Upper lobe of right lung (tissue), 1 donor: ENCODE results near the gene SLU7. TPM values are rescaled to one million over a fixed set of nuclear protein-coding genes. Genes with fewer than 3 reads are reported as not detected.

ENCODE experiments used
- ATAC-seq: fragments of 200-7000 bp; cut with Tn5 transposase; one replicate; pipeline ENCODE4 v1.9.1; 2020; ENCODE audit warnings: mild to moderate bottlenecking, moderate library complexity
- DNase-seq: peaks from one replicate; pipeline ENCODE4 v3.0.0-alpha.2; 2020
- H3K27ac ChIP-seq: fragments of 200-600 bp; one replicate; pipeline ENCODE4 v1.8.0; 2022
- H3K27me3 ChIP-seq: fragments of 200-600 bp; one replicate; pipeline ENCODE4 v1.8.0; 2022; ENCODE audit warnings: mild to moderate bottlenecking
- H3K36me3 ChIP-seq: fragments of 200-600 bp; one replicate; pipeline ENCODE4 v1.8.0; 2022
- H3K4me1 ChIP-seq: fragments of 200-600 bp; one replicate; pipeline ENCODE4 v1.8.0; 2022
- H3K4me3 ChIP-seq: fragments of 200-600 bp; one replicate; pipeline ENCODE4 v1.8.0; 2022; ENCODE audit warnings: mild to moderate bottlenecking
- H3K9me3 ChIP-seq: fragments of 200-600 bp; one replicate; pipeline ENCODE4 v1.8.0; 2022
- intact Hi-C: fragments of 100-400 bp; cut with DNase I; formaldehyde crosslinking; loops from one replicate; pipeline ENCODE4 v1.11.0; 2022
- total RNA-seq: library from RNA; stranded (reverse); fragmentation: NEBNext Ultra II Directional; extraction: Animal tissue kit (Norgen Biotek cat#: 25700); gene quantifications from one replicate; pipeline ENCODE4 v1.2.1, GENCODE V29; 2021
- TF ChIP-seq, protein P1 (sequence below): fragments of 200-600 bp; IDR thresholded peaks from one replicate; pipeline ENCODE4 v1.8.0; 2022; ENCODE audit warnings: antibody characterized with exemption
- donor health status: DM: no; HTN: yes; CAD: no; lungs with severe emphysema.

SLU7 gene
- total RNA-seq, 1 donor from 2014 or later = 49.2 TPM

DNA sequence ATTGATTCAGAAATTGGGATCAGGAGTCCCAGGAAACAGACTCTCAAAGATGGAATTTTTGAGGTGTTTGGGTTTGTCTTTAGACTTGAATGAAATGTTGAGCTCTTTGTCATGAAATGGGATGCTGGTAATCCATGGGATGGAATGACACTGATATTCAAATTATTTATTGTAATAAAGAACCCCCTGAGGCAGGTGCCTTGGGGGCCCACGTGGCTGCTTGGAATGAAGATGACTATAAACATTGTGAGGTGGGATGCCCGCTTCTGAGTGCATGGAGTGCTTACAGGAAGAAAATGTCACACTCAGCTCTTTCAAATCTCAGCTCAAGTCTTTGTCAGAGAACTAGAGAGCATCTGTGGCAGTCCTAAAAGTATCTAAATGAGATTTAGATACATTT is 38.8 kb downstream of the SLU7 start:
- no peaks in the 10 kb centered on the region for H3K9me3 ChIP-seq
- no peaks in the 10 kb centered on the region for H3K27me3 ChIP-seq
- TF ChIP-seq, protein P1, sequence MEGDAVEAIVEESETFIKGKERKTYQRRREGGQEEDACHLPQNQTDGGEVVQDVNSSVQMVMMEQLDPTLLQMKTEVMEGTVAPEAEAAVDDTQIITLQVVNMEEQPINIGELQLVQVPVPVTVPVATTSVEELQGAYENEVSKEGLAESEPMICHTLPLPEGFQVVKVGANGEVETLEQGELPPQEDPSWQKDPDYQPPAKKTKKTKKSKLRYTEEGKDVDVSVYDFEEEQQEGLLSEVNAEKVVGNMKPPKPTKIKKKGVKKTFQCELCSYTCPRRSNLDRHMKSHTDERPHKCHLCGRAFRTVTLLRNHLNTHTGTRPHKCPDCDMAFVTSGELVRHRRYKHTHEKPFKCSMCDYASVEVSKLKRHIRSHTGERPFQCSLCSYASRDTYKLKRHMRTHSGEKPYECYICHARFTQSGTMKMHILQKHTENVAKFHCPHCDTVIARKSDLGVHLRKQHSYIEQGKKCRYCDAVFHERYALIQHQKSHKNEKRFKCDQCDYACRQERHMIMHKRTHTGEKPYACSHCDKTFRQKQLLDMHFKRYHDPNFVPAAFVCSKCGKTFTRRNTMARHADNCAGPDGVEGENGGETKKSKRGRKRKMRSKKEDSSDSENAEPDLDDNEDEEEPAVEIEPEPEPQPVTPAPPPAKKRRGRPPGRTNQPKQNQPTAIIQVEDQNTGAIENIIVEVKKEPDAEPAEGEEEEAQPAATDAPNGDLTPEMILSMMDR = no peak
- H3K4me1 ChIP-seq = no peaks in the 10 kb centered on the region
- DNase-seq (no peak), ATAC-seq (no peak)
- no peaks in the 10 kb centered on the region for H3K36me3 ChIP-seq
- intact Hi-C loops = no loop called here
- H3K4me3 ChIP-seq = no peak overlapping the region
- H3K27ac ChIP-seq = no peak overlapping the region

DNA sequence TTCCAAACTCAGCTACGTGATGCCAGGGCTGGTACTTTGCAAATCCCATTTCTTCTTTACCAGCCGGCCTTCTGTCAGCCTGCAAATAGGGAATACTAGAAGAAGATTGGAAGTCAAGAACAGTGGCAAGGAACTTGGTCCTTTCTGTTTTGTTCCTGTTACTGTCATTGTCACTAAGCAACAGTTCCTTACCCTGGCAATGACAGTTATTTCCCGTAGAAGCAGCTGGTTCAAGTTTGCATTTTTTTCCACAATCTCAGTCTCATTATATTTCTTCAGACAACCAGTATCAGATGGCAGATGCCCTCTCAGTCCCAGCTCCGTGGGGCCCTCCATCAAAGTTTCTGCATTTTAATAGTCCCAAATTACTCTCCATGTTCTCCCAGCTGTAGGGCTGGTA is 39.4 kb downstream of the SLU7 start:
- Histone ChIP-seq H3K4me1 (no peaks in the 10 kb centered on the region), H3K9me3 (no peaks in the 10 kb centered on the region), H3K27me3 (no peaks in the 10 kb centered on the region), H3K4me3 (no peak overlapping the region), H3K36me3 (no peaks in the 10 kb centered on the region), H3K27ac (no peak overlapping the region)
- TF ChIP-seq, protein P1 = no peak
- no peak for ATAC-seq
- DNase-seq = no peak
- intact Hi-C loops = no loop called here

- Histone ChIP-seq H3K9me3 (no peaks in the 10 kb centered on the region), H3K36me3 (no peaks in the 10 kb centered on the region), H3K4me3 (no peak overlapping the region), H3K27ac (no peak overlapping the region), H3K27me3 (no peaks in the 10 kb centered on the region), H3K4me1 (no peaks in the 10 kb centered on the region)
- ATAC-seq (no peak), DNase-seq (no peak)
- intact Hi-C loops = no loop called here
- TF ChIP-seq, protein P1 = no peak
Measured at GRCh38 chr5:160378330-160378729, 40.6 kb downstream of the SLU7 start.

GRCh38 chr5:160377651-160378050 is 41.2 kb downstream of the SLU7 start:
- no peak for ATAC-seq
- Histone ChIP-seq H3K4me3 (no peak overlapping the region), H3K27me3 (no peaks in the 10 kb centered on the region), H3K27ac (no peak overlapping the region), H3K4me1 (no peaks in the 10 kb centered on the region), H3K9me3 (no peaks in the 10 kb centered on the region), H3K36me3 (no peaks in the 10 kb centered on the region)
- TF ChIP-seq, protein P1 = no peak
- intact Hi-C loops = no loop called here
- no peak for DNase-seq

DNA sequence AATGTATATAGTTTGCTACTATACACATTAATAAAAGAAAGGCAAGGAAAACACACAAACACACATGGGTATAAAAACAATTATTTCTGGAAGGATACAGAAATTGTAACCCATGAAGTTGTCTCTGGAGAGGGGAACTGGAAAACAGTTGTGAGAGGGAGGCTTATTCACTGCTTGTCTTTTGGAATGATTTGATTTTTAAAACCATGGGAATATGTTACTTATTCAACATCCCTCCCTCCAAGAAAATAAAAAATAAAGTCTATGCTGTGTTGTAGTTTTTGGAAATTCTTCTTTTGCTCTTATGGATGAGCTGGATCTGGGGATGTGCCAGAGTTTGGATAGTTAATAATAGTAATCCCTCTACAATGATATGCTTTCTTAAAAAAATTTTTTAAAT is 42.5 kb downstream of the SLU7 start:
- Histone ChIP-seq H3K27ac (no peak overlapping the region), H3K27me3 (no peaks in the 10 kb centered on the region), H3K36me3 (no peaks in the 10 kb centered on the region), H3K4me3 (no peak overlapping the region), H3K4me1 (no peaks in the 10 kb centered on the region), H3K9me3 (no peaks in the 10 kb centered on the region)
- DNase-seq (no peak), ATAC-seq (no peak)
- intact Hi-C loops = no loop called here
- TF ChIP-seq, protein P1 = no peak

- DNase-seq (no peak), ATAC-seq (no peak)
- Histone ChIP-seq H3K4me1 (no peaks in the 10 kb centered on the region), H3K27ac (no peak overlapping the region), H3K27me3 (no peaks in the 10 kb centered on the region), H3K9me3 (no peaks in the 10 kb centered on the region), H3K36me3 (no peaks in the 10 kb centered on the region), H3K4me3 (no peak overlapping the region)
- TF ChIP-seq, protein P1 = no peak
- intact Hi-C loops = no loop called here
Measured at GRCh38 chr5:160375701-160376100, 43.2 kb downstream of the SLU7 start.
